ENCODE data around the gene STAT5B. TPM values are rescaled to one million over a fixed set of nuclear protein-coding genes. Genes with fewer than 3 reads are reported as not detected.
"Not testable (repeated sequence)": the region's sequence is repeated elsewhere in the genome, so short reads cannot be mapped to it uniquely, and the experiment has no call there.

The STAT5B gene
- 10 to 100 TPM; 14.0 to 14.4 TPM for polyA plus RNA-seq

DNA sequence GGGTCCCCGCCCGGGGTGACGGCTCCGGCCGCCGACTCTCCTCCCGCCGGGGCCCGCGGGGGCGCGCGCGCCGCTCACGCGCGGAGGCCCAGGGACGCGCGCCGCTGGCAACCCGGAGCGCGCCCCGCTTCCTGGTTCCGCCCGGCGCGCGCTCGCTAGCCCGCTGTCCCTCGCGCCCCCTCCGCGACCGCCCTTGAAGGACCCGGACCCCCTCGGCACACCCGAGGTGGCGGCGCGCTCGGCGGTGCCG lies at the start of gene STAT5B:
STAT5B (minus strand) TSS at position 33 of the 250 bp plus-strand sequence. CDS start 44,264 bp downstream, outside the sequence.
- Histone ChIP-seq H3K9me3 (ENCODE audit: control insufficient read depth in 2 of 2, insufficient read depth in 1 of 2, low read depth in 1 of 2, low read length in 1 of 2) (no peaks in the 10 kb centered on the region), H3K4me1 (ENCODE audit: control insufficient read depth in 2 of 2, insufficient read depth in 2 of 2, low read length in 1 of 2) (no peaks in the 10 kb centered on the region), H3K4me3 (ENCODE audit: low read depth in 1 of 2, low read length in 2 of 2) (peak within 1 kb of the TSS; percentile 74 to 90), H3K27me3 (ENCODE audit: control insufficient read depth in 1 of 2, insufficient read depth in 2 of 2, low read length in 2 of 2) (no peaks in the 10 kb centered on the region), H3K27ac (ENCODE audit: low read depth in 2 of 2, low read length in 1 of 2) (peak within 1 kb of the TSS; percentile 66 to 89), H3K36me3 (ENCODE audit: control insufficient read depth in 2 of 2, insufficient read depth in 2 of 2, low read length in 1 of 2) (no peaks in the 10 kb centered on the region)
- whole genome bisulfite sequencing, 2 donors, result 0 to 3% methylated on average over 14 to 47 of the region's 47 CpGs

DNA sequence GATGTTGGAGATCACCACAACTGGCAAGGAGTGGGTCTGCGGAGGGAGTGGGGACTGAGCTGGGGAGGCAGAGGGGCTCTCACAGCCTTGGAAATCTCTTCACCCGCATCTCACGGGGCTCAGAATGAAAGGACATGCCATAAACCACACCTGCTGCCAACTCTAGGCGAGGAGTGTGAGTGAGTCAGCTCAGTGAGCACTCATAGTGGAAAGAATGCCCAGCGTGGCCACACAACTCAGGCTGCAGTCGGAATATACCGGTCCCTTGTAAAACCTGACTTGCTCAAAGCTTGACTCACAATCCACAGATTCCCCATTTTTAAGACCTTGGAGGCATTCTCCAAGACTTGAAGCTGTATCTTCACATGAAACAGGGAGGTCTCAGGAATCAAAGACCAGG lies 48.8 kb upstream of the STAT5B start:
- 40 to 69% methylated on average over 7 of the region's 7 CpGs for WGBS, 2 donors
- Histone ChIP-seq H3K4me3 (ENCODE audit: low read depth in 1 of 2, low read length in 2 of 2) (no peak overlapping the region), H3K27me3 (ENCODE audit: control insufficient read depth in 1 of 2, insufficient read depth in 2 of 2, low read length in 2 of 2) (no peaks in the 10 kb centered on the region), H3K4me1 (ENCODE audit: control insufficient read depth in 2 of 2, insufficient read depth in 2 of 2, low read length in 1 of 2) (peaks cover 0 to 6% of the 10 kb centered on the region in 2 donors), H3K27ac (ENCODE audit: low read depth in 2 of 2, low read length in 1 of 2) (peak overlapping the region; percentile 8 to 61), H3K36me3 (ENCODE audit: control insufficient read depth in 2 of 2, insufficient read depth in 2 of 2, low read length in 1 of 2) (peaks cover 6 to 21% of the 10 kb centered on the region in 2 donors), H3K9me3 (ENCODE audit: control insufficient read depth in 2 of 2, insufficient read depth in 1 of 2, low read depth in 1 of 2, low read length in 1 of 2) (no peaks in the 10 kb centered on the region)

DNA sequence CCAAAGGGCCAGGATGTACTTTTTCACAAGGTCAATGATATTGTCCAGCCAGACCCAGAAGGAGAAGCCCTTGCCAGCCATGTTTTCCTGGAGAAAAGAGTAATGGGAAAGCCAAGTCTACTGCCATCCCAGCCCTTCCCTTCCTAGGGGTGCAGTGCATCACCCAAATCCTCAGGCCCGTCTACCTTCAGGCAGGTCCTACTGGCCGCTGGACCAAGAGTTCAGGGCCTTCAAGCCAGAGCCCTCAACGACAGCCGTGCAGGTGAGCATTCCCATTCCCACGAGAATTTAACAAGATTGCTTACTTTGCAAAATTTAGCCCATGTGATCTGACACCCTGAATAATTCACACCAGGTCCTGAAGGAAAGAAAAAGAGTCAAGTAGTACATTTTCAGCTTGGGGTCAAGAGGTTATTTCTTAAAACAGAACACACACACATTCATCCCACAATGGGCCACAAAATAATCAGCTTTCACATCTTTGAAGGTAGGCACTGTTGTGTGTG lies 47.1 kb upstream of the STAT5B start:
- peaks cover 8 to 25% of the 10 kb centered on the region in 2 donors for H3K36me3 ChIP-seq (ENCODE audit: control insufficient read depth in 2 of 2, insufficient read depth in 2 of 2, low read length in 1 of 2)
- H3K27ac ChIP-seq (ENCODE audit: low read depth in 2 of 2, low read length in 1 of 2), result peak overlapping the region in 1 of 2 donors; percentile 68
- no peaks in the 10 kb centered on the region for H3K27me3 ChIP-seq (ENCODE audit: control insufficient read depth in 1 of 2, insufficient read depth in 2 of 2, low read length in 2 of 2)
- no peaks in the 10 kb centered on the region for H3K9me3 ChIP-seq (ENCODE audit: control insufficient read depth in 2 of 2, insufficient read depth in 1 of 2, low read depth in 1 of 2, low read length in 1 of 2)
- no peak overlapping the region for H3K4me3 ChIP-seq (ENCODE audit: low read depth in 1 of 2, low read length in 2 of 2)
- WGBS, 2 donors, result 73 to 74% methylated on average over 5 of the region's 5 CpGs
- peaks cover 3 to 4% of the 10 kb centered on the region in 2 donors for H3K4me1 ChIP-seq (ENCODE audit: control insufficient read depth in 2 of 2, insufficient read depth in 2 of 2, low read length in 1 of 2)

DNA sequence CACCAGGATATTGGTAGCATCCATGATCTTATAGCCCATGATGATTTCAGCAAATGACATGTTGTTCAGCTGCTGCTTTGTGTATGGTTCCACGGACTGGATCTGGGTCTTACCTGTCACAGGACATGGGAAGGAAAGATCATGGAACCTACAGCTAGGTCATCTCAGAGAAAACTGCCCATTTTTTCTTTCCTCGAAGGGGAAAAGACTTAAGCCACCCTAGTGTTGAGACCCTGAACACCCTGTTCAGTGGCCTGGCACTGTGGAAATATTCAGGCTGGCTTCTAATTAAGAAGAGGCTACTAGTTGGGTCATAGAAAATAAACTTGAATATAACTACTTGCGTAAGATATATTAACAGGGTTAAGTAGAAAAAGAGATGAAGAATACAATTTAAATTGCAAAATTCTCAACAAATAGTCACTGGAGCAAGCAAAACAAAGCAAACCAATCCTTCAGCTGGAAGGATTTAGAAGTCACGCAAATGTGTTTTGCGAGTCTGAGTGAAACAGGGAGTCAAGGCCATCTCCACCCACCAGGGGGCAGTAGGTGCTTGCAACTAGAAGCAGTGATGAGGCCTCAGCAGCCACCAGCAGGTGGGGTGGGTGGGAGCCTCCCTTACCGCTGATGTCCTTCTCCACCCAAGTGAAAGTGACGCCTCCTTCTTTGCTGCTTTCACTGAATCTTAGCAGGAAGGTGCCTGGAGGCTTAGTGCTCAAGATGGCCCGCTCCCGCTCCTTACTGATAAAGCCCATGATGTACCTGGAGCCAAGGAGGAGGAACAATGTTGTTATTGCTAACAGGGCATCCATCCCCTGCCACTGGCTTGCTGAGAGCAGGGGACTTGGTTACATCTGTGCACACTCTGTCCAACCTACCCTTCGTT lies 46.4 kb upstream of the STAT5B start:
- no peaks in the 10 kb centered on the region for H3K9me3 ChIP-seq (ENCODE audit: control insufficient read depth in 2 of 2, insufficient read depth in 1 of 2, low read depth in 1 of 2, low read length in 1 of 2)
- H3K27me3 ChIP-seq (ENCODE audit: control insufficient read depth in 1 of 2, insufficient read depth in 2 of 2, low read length in 2 of 2), result no peaks in the 10 kb centered on the region
- 33% methylated on average over 10 of the region's 10 CpGs for WGBS, 2 donors
- H3K27ac ChIP-seq (ENCODE audit: low read depth in 2 of 2, low read length in 1 of 2), result peak overlapping the region in 1 of 2 donors; percentile 68
- H3K4me1 ChIP-seq (ENCODE audit: control insufficient read depth in 2 of 2, insufficient read depth in 2 of 2, low read length in 1 of 2), result peaks cover 3 to 4% of the 10 kb centered on the region in 2 donors
- peaks cover 11 to 25% of the 10 kb centered on the region in 2 donors for H3K36me3 ChIP-seq (ENCODE audit: control insufficient read depth in 2 of 2, insufficient read depth in 2 of 2, low read length in 1 of 2)
- no peak overlapping the region for H3K4me3 ChIP-seq (ENCODE audit: low read depth in 1 of 2, low read length in 2 of 2)

DNA sequence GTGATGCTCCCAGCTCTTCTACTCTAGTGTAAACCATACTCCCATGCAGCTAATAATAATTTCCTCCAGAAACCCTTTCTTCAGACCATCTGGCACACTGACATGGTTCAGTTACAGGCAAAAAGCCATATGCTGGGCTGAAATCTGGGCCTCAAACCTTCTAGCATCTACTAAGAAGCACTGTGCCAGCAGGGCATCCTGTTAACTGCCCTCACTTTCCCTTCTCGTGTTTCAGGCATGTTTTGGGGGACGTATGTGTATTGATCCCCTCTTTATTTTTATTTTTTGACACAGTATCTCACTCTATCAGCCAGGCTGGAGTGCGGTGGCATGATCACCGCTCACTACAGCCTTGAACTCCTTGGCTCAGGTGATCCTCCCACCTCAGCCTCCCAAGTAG lies 45.4 kb upstream of the STAT5B start:
- no peak overlapping the region for H3K4me3 ChIP-seq (ENCODE audit: low read depth in 1 of 2, low read length in 2 of 2)
- peaks cover 11 to 27% of the 10 kb centered on the region in 2 donors for H3K36me3 ChIP-seq (ENCODE audit: control insufficient read depth in 2 of 2, insufficient read depth in 2 of 2, low read length in 1 of 2)
- peaks cover 3 to 4% of the 10 kb centered on the region in 2 donors for H3K4me1 ChIP-seq (ENCODE audit: control insufficient read depth in 2 of 2, insufficient read depth in 2 of 2, low read length in 1 of 2)
- H3K9me3 ChIP-seq (ENCODE audit: control insufficient read depth in 2 of 2, insufficient read depth in 1 of 2, low read depth in 1 of 2, low read length in 1 of 2), result no peaks in the 10 kb centered on the region
- 89 to 93% methylated on average over 4 of the region's 4 CpGs for WGBS, 2 donors
- H3K27me3 ChIP-seq (ENCODE audit: control insufficient read depth in 1 of 2, insufficient read depth in 2 of 2, low read length in 2 of 2), result no peaks in the 10 kb centered on the region
- no peak overlapping the region for H3K27ac ChIP-seq (ENCODE audit: low read depth in 2 of 2, low read length in 1 of 2)

DNA sequence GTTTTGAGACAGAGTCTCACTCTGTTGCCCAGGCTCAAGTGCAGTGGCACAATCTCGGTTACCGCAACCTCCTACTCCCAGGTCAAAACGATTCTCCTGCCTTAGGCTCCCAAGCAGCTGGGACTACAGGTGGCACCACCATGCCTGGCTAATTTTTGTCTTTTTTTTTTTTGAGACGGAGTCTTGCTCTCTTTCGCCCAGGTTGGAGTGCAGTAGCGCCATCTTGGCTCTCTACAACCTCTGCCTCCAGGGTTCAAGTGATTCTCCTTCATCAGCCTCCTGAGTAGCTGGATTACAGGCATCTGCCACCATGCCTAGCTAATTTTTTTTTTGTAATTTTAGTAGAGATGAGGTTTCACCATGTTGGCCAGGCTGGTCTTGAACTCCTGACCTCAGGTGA lies 41.8 kb upstream of the STAT5B start:
- not testable (repeated sequence) for H3K4me1 ChIP-seq (ENCODE audit: control insufficient read depth in 2 of 2, insufficient read depth in 2 of 2, low read length in 1 of 2); H3K9me3 ChIP-seq (ENCODE audit: control insufficient read depth in 2 of 2, insufficient read depth in 1 of 2, low read depth in 1 of 2, low read length in 1 of 2); H3K27me3 ChIP-seq (ENCODE audit: control insufficient read depth in 1 of 2, insufficient read depth in 2 of 2, low read length in 2 of 2); H3K4me3 ChIP-seq (ENCODE audit: low read depth in 1 of 2, low read length in 2 of 2); H3K27ac ChIP-seq (ENCODE audit: low read depth in 2 of 2, low read length in 1 of 2)
- WGBS, 2 donors, result 96 to 99% methylated on average over 6 of the region's 6 CpGs
- peaks cover 19 to 31% of the 10 kb centered on the region in 2 donors for H3K36me3 ChIP-seq (ENCODE audit: control insufficient read depth in 2 of 2, insufficient read depth in 2 of 2, low read length in 1 of 2)

DNA sequence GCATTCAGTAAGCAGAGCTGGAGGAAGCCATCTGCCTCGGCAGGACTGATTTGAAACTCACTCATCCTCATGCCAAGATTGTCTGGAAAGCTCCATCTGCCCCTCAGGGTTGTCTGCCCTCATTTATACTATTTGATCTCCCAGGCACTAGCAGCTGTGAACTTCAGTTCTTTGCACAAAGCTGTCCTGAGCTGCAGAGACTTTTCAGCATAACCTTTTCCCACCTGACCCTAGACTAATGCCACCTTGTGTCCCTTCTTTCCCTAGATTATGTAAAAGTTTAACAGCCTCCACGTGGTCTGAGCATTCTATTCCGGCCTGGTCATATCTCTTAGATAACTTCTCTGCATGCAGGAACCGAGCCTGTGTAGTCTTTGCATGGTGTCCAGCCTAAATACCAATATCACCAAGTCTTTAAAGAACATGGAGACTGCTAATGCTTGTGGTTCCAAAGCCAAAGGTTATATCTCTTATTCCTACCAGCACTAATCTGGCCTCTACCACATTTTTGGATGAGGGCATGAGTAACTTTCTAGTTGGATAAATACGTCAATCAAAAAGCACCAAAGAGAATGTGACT lies 41.2 kb upstream of the STAT5B start:
- H3K36me3 ChIP-seq (ENCODE audit: control insufficient read depth in 2 of 2, insufficient read depth in 2 of 2, low read length in 1 of 2), result peaks cover 19 to 28% of the 10 kb centered on the region in 2 donors
- no peaks in the 10 kb centered on the region for H3K27me3 ChIP-seq (ENCODE audit: control insufficient read depth in 1 of 2, insufficient read depth in 2 of 2, low read length in 2 of 2)
- peaks cover 0 to 3% of the 10 kb centered on the region in 2 donors for H3K4me1 ChIP-seq (ENCODE audit: control insufficient read depth in 2 of 2, insufficient read depth in 2 of 2, low read length in 1 of 2)
- H3K9me3 ChIP-seq (ENCODE audit: control insufficient read depth in 2 of 2, insufficient read depth in 1 of 2, low read depth in 1 of 2, low read length in 1 of 2), result no peaks in the 10 kb centered on the region
- H3K27ac ChIP-seq (ENCODE audit: low read depth in 2 of 2, low read length in 1 of 2), result no peak overlapping the region
- H3K4me3 ChIP-seq (ENCODE audit: low read depth in 1 of 2, low read length in 2 of 2), result no peak overlapping the region
- 49 to 72% methylated on average over 5 of the region's 5 CpGs for WGBS, 2 donors

DNA sequence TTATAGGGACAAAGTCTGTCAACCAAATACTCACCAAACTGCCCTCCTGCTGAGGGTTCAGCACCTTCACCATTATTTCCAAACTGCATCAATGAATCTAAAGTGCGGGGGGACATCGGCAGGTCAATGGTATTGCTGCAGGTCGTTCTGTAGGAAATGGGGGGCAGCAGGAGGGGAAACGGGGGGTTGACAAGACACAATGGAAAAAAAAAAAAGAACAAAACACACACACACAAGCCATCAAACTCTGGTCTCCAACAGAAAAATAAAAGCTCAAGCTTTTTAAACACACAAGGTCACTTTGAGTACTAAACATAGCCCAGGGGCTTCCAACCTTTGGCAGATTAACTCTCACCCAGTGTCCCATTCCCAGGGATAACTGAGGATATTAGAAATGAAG lies 40.6 kb upstream of the STAT5B start:
- no peaks in the 10 kb centered on the region for H3K27me3 ChIP-seq (ENCODE audit: control insufficient read depth in 1 of 2, insufficient read depth in 2 of 2, low read length in 2 of 2)
- WGBS, 2 donors, result 83 to 88% methylated on average over 4 of the region's 4 CpGs
- peaks cover 0 to 3% of the 10 kb centered on the region in 2 donors for H3K4me1 ChIP-seq (ENCODE audit: control insufficient read depth in 2 of 2, insufficient read depth in 2 of 2, low read length in 1 of 2)
- no peaks in the 10 kb centered on the region for H3K9me3 ChIP-seq (ENCODE audit: control insufficient read depth in 2 of 2, insufficient read depth in 1 of 2, low read depth in 1 of 2, low read length in 1 of 2)
- no peak overlapping the region for H3K4me3 ChIP-seq (ENCODE audit: low read depth in 1 of 2, low read length in 2 of 2)
- H3K36me3 ChIP-seq (ENCODE audit: control insufficient read depth in 2 of 2, insufficient read depth in 2 of 2, low read length in 1 of 2), result peaks cover 19 to 23% of the 10 kb centered on the region in 2 donors
- H3K27ac ChIP-seq (ENCODE audit: low read depth in 2 of 2, low read length in 1 of 2), result no peak overlapping the region

DNA sequence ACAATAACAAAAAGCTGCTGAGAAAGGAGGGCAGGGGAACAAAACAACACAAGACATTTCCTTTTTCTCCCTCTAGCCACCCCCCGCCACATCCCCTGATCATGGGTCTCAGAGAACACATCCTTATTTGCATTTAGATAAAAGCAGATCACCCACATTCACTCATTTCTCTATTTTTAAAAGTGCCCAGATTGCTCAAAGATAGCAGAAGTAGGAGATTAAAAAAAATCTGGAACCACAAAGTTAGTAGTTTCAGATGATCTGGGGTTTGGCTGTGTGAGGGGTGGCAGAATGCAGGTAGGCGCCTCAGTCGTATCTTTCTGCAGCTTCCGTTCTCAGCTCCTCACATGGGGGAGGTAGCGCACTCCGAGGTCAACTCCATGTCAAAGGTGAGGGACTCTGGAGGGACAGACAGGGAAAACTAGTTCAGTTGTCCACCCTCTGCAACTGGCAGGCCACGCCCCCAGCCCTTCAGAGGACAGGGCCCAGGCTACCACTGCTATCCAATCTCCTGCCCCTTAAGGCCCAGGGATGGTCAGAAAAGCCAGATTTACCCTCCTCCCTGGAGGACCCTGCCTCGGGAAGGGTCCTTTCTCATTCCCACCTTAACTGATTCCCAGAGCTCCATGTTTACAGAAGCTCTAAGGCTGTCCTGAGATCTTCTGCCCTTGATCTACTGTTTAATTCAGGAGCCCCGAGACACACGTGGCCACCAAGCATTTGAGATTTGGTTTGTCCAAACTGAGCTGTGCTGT lies 39.4 kb upstream of the STAT5B start:
- WGBS, 2 donors, result 76 to 78% methylated on average over 10 of the region's 10 CpGs
- Histone ChIP-seq H3K9me3 (ENCODE audit: control insufficient read depth in 2 of 2, insufficient read depth in 1 of 2, low read depth in 1 of 2, low read length in 1 of 2) (no peaks in the 10 kb centered on the region), H3K27me3 (ENCODE audit: control insufficient read depth in 1 of 2, insufficient read depth in 2 of 2, low read length in 2 of 2) (no peaks in the 10 kb centered on the region), H3K4me3 (ENCODE audit: low read depth in 1 of 2, low read length in 2 of 2) (no peak overlapping the region), H3K36me3 (ENCODE audit: control insufficient read depth in 2 of 2, insufficient read depth in 2 of 2, low read length in 1 of 2) (peaks cover 19 to 26% of the 10 kb centered on the region in 2 donors), H3K27ac (ENCODE audit: low read depth in 2 of 2, low read length in 1 of 2) (no peak overlapping the region), H3K4me1 (ENCODE audit: control insufficient read depth in 2 of 2, insufficient read depth in 2 of 2, low read length in 1 of 2) (peaks cover 0 to 3% of the 10 kb centered on the region in 2 donors)

All from esophagus (tissue), 2 donors.